EL (cell line): ENCODE measurements around the gene SMCO2.

ENCODE experiments used
- DNase-seq: peaks from one replicate; pipeline ENCODE4 v3.0.0-alpha.2; 2016

SMCO2 gene

GRCh38 chr12:27455589-27455988 is 9.1 kb downstream of the SMCO2 start:
- no peak for DNase-seq

- no peak for DNase-seq
Measured at GRCh38 chr12:27456618-27457017, 10.1 kb downstream of the SMCO2 start.

DNA sequence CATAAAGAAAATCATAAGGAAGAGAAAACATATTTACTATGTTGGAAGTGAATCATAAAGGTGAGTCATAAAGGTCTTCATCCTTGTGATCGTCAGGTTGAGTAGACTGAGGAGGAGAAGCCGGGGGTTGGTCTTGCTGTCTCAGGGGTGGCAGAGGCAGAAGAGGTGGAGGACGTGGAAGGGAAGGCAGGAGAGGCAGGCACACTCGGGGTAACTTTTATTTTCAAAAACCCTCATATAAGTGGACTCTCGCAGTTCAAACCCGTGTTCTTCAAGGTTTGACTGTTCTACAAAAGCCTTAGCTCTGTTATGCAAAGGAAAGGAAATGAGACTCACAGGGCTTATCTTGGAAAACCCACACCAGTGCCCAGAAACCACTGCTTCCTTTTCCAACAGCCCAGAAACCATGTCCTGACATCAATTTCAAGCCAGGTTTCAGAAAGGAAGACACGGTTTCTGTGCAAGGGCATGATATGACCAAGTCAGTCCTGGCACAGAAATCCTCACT is 14.0 kb downstream of the SMCO2 start:
- DNase-seq: no peak

- peak; percentile 59 for DNase-seq
Measured at GRCh38 chr12:27462151-27462694, 15.7 kb downstream of the SMCO2 start.

- no peak for DNase-seq
Measured at GRCh38 chr12:27462851-27463250, 16.3 kb downstream of the SMCO2 start.

DNA sequence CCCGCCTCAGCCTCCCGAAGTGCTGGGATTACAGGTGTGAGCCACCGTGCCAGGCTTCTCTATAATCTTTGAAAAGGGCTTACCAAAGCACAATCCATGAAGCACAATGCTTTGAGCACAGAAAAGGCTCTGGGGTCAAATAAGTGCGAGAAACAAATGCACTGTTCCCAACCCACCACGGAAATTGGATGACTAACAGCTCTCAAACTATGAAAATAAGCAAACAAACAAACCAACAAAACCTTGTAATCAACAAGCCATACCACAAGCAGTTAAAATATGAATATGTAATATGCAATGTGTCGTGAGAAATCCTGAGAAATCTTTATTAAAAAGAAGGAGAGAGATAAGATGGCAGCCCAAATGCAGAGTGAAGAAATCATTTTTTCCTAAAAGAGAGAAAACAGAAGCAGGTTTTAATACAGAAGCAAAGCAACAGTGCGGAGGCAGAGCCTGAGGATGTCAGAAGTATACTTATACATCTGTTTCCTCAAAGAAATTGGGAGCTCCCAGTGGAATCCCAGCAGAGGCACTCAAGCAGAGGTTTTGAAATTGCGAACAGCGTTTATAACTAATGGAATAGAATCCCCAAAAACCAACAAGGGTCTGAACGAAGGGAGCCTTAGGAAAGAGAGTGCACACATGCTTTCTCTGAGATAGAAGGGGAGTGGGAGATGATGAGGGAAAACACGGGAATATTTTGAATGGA is 17.1 kb downstream of the SMCO2 start:
- DNase-seq: no peak

DNA sequence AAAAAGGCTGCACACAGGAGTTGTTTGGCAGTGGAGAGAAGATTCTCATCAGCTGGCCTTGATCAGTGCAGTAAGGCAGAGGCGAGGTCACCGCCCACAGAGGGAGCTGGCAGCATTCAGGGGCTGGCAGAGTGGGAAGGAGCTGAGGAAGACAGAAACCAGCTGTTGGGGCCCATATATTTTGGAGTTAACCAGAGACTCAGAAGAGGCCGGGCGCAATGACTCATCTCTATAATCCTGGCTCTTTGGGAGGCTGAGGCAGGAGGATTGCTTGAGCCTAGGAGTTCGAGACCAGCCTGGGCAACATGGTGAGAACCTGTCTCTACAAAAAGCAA is 17.7 kb downstream of the SMCO2 start:
- DNase-seq: peak; percentile 40

GRCh38 chr12:27467641-27468040 is 21.1 kb downstream of the SMCO2 start:
- no peak for DNase-seq

GRCh38 chr12:27468241-27468640 is 21.7 kb downstream of the SMCO2 start:
- DNase-seq: no peak

- DNase-seq: no peak
Measured at GRCh38 chr12:27469176-27469736, 22.7 kb downstream of the SMCO2 start.

DNA sequence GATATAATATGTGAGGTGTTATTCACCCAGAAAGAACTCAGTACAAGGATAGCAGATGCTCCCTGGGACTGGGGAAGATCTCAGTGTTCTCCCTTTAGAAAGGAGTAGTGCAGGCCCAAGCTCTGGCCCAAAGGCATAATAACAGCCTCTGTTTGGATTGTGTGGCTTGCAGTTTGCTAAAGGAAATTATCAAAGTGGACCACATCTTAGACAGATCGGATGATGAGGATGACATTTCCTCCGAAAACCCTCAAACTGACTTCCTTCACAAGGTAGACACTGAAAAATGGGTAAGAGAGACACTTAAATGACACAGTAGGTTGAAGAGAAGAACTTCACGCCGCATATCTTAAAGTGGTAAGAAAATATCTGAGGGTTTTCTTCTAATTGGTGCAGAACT is 26.1 kb downstream of the SMCO2 start:
- no peak for DNase-seq

DNA sequence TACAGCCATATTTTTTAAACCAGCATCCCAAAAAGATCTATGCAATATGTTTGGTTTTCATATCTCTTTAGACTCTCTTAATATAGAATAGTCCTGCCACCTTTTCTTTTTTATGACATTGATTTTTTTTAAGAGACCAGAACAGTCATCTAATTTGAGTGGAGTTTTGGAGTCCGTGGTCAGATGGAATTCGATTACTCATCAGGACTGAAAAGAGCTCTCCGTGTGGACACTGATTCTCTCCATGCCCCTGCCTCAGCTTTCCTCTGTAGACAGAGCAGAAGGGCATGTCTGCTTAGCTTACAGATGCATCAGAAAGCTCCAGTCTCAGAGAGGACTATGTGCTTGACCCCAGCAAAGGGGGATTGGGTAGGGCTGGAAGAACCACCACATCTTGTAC is 27.8 kb downstream of the SMCO2 start:
- peak; percentile 87 for DNase-seq

DNA sequence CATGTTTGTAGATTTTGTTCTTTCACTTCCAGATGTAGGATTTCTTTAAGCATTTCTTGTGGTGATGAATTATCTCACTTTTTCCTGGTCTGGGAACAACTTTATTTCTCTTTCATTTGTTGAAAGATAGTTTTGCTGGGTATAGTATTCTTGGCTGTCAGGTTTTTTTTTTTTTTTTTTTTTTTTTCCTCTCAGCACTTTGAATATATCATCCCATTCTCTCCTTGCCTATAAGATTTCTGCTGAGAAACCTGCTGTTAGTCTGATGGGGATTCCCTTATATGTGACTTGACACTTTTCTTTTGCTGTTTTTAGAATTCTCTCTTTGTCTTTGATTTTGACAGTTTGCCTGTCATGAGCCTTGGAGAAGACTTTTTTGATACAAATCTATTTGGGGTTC is 30.5 kb downstream of the SMCO2 start:
- no peak for DNase-seq

DNA sequence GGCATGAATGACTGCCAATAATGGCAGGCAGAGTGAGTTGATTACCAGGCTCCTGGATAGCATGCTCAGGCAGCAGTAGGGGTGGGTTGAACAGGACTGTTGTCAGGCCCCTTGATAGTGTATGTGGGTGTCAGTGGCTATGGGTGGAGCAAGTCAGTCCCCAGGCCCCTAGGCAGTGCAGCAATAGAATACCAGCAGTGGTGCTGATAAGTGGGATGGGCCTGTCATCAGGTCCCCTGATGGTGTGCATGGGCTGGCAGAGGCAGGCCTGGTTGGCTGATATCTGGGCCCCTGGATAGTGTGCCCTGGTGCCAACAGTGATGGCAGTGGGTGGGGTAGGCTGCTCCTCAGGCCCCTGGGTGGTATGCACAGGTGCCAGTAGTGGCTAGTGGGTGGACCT is 32.4 kb downstream of the SMCO2 start:
- DNase-seq: no peak

DNA sequence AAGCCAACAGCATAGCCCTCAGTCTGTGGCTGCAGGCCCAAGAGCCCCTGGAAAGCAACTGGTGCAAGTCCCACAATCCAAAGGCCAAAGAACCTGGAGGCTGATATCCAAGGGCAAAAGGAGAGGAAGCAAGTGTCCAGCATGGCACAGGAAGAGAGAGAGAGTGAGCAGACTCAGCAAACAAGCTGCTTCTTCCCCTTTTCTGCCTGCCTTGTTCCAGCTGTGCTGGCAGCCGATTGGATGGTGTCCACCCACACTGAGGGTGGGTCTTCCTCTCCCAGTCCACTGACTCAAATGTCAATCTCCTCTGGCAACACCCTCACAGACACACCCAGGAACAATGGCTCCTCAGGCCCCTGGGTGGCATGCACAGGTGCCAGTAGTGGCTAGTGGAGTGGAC is 33.5 kb downstream of the SMCO2 start:
- DNase-seq: no peak

DNA sequence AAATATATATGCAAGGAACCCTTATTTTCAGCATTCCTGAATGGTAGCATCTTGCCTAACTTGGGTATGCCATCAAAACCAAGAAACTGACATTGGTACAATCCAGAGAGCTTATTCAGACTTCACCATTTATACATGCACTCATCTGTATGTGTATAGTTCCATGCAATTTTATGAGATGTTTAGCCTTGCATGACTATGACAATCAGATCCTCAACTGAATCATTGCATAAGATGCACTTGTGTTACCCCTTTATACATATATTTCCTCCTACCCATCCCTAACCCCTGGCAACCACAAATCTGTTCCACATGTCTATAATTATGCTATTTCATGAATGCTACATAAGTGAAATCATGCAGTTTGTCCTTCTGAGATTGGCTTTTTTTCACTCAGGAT is 40.4 kb downstream of the SMCO2 start:
- DNase-seq: no peak

DNA sequence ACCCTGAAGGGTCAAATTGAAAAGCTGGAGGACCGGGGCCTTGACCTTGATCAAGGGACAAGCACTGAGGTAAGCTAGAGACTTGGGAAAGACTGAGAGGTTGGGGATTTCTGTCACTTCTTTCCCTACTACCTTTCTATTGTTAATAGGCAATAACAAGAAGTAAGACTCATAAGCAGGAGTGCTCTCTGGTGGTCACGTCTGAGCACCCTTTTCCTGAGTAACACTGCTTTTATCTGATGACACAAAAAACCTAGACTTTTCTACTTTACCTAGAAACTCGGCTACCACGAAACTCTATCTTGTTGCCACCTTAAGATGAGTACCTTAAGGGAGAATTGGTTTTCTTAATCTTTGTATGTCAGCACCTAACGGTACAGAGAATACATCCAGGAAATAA is 41.9 kb downstream of the SMCO2 start:
- DNase-seq: no peak

DNA sequence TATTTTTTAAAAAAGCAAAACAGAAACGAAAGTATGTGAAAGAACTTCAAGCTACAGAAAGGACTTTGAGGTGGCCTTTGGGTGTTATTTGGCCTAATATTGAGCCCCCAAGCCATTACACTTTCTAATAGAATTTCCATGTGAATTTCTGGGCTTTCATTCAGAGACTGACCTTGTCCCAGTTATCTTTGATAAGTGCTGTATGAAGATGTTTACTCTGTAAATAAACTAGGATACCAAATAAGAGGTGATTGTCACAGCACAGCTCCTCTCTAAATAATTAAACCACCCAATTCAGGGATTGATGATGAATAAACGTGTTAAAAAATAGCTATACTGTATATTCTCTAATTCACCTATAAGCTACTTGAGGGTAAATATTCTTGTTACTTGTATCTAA is 44.7 kb downstream of the SMCO2 start:
- DNase-seq: no peak

- DNase-seq: peak; percentile 54
Measured at GRCh38 chr12:27493260-27493940, 46.9 kb downstream of the SMCO2 start.

DNA sequence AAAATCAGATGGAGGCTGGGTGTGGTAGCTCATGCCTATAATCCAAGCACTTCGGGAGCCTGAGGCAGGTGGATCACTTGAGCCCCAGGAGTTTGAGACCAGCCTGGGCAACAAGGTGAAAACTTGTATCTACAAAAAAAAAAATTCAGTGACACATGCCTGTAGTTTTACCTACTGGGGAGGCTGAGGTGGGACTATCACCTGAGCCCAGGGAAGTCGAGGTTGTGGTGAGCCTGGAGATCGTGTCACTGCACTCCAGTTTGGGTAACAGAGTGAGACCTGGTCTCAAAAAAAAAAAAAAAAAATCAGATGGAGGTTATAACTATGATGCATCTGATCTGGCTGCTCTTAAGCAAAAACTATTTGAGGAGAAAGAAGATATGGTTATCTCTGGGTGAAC is 50.9 kb downstream of the SMCO2 start:
- DNase-seq: no peak

DNA sequence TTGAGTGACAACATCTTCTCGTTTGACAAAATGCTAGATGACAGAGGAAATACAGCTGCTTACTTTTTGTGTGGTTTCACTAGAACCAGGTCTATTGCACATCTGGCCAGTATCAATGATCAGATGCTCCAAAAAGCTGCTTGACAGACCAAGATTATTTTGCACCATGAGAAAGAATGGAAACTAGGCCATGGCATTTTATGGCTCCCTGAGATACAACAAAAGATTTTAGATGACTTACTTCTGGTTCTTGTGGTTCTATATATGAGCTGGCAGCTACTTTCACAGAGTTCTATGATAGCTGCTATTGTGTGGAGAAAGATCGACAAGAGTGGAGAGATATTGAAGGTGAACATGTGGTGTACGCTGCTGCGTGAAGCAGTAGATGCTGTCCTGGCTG is 51.6 kb downstream of the SMCO2 start:
- no peak for DNase-seq

DNA sequence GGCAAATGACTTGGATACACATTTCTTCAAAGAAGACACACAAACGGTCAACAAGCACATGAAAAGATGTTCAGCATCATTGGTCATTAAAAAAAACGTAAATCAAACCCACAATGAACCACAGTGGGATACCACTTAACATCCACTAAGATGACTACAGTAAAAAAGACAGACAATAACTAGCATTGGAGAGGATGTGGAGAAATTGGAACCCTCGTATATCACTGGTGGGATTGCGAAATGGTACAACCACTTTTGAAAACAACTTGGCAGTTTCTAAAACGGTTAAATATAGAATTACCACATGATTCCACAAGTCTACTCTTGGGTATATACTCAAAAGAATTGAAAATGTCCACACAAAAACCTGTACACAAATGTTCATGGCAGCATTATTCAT is 52.2 kb downstream of the SMCO2 start:
- no peak for DNase-seq

GRCh38 chr12:27499377-27499776 is 52.8 kb downstream of the SMCO2 start:
- DNase-seq: no peak

- no peak for DNase-seq
Measured at GRCh38 chr12:27500546-27500945, 54.0 kb downstream of the SMCO2 start.
